IMR-90 (cell line): ENCODE data around the gene CLDN19. TPM values are rescaled to one million over a fixed set of nuclear protein-coding genes. Genes with fewer than 3 reads are reported as not detected.

Source experiments
- ATAC-seq: fragments of 200-7000 bp; cut with Tn5 transposase; 2 replicates; pipeline ENCODE4 v1.9.1; 2020; ENCODE audit warnings: low read depth, mild to moderate bottlenecking, moderate library complexity
- BruUV-seq: library from RNA; stranded (reverse); fragments of 400-500 nt; replicated peaks from 2 replicates; lab custom pipeline; 2021; lab: Mats Ljungman, UMichigan
- CTCF ChIA-PET: fragments of 300-600 bp; formaldehyde crosslinking; extraction: SDS; loops from one replicate; lab custom pipeline; 2021; ENCODE audit warnings: antibody characterized with exemption; lab: Yijun Ruan, JAX
- POLR2A ChIA-PET: fragments of 300-600 bp; sonication (Branson Sonifier 250); formaldehyde crosslinking; loops from one replicate; lab custom pipeline; 2022; ENCODE audit warnings: antibody characterized with exemption; ENCODE audit not compliant: unreplicated experiment; lab: Charles Lee
- DNase-seq: peaks from one replicate; pipeline ENCODE4 v3.0.0; 2013
- H2AFZ ChIP-seq: replicated peaks from 2 replicates; pipeline ENCODE3; 2013; ENCODE audit warnings: low read length, mild to moderate bottlenecking; ENCODE audit not compliant: poor library complexity
- H2AK5ac ChIP-seq: 2 replicates; pipeline ENCODE4 v1.6.1; 2013; ENCODE audit warnings: low read depth, low read length, inconsistent platforms
- H2AK9ac ChIP-seq: replicated peaks from 2 replicates; pipeline ENCODE3; 2013; ENCODE audit warnings: mild to moderate bottlenecking, low read depth, low read length, moderate library complexity; ENCODE audit not compliant: poor library complexity
- H2BK120ac ChIP-seq: 2 replicates; pipeline ENCODE4 v1.6.1; 2013; ENCODE audit warnings: low read depth, low read length, inconsistent platforms
- H2BK15ac ChIP-seq: 3 replicates; pipeline ENCODE4 v1.6.1; 2013; ENCODE audit warnings: low read depth, low read length, inconsistent platforms
- H2BK20ac ChIP-seq: 2 replicates; pipeline ENCODE4 v1.6.1; 2013; ENCODE audit warnings: low read depth, mild to moderate bottlenecking, inconsistent platforms, low read length, moderate library complexity
- H2BK5ac ChIP-seq: 2 replicates; pipeline ENCODE4 v1.6.1; 2013; ENCODE audit warnings: mild to moderate bottlenecking, low read depth, low read length, inconsistent platforms; ENCODE audit not compliant: poor library complexity, severe bottlenecking
- H3K14ac ChIP-seq: replicated peaks from 2 replicates; pipeline ENCODE4 v1.6.1; 2013; ENCODE audit warnings: low read depth, low read length, inconsistent platforms
- H3K18ac ChIP-seq: 2 replicates; pipeline ENCODE4 v1.6.1; 2013; ENCODE audit warnings: low read depth, low read length, control low read depth
- H3K23ac ChIP-seq: 2 replicates; pipeline ENCODE4 v1.6.1; 2013; ENCODE audit warnings: low read depth, low read length, inconsistent platforms
- H3K27ac ChIP-seq: 2 replicates; pipeline ENCODE4 v1.5.1; 2013; ENCODE audit warnings: mild to moderate bottlenecking, control low read depth, low read length; ENCODE audit not compliant: insufficient read depth
- H3K27me3 ChIP-seq: 2 replicates; pipeline ENCODE4 v1.6.1; 2013; ENCODE audit warnings: low read length; ENCODE audit not compliant: control insufficient read depth, insufficient read depth
- H3K36me3 ChIP-seq: 2 replicates; pipeline ENCODE4 v1.6.1; 2013; ENCODE audit warnings: low read length, mixed read lengths; ENCODE audit not compliant: control insufficient read depth, insufficient read depth
- H3K4ac ChIP-seq: 2 replicates; pipeline ENCODE4 v1.6.1; 2013; ENCODE audit warnings: low read depth, low read length, inconsistent platforms
- H3K4me1 ChIP-seq: 2 replicates; pipeline ENCODE4 v1.6.1; 2013; ENCODE audit warnings: low read length, mixed read lengths; ENCODE audit not compliant: control insufficient read depth, insufficient read depth
- H3K4me2 ChIP-seq: 2 replicates; pipeline ENCODE4 v1.6.1; 2013; ENCODE audit warnings: low read depth, mild to moderate bottlenecking, control low read depth, low read length, moderate library complexity
- H3K4me3 ChIP-seq: 2 replicates; pipeline ENCODE4 v1.5.1; 2013; ENCODE audit warnings: low read depth, mild to moderate bottlenecking, control low read depth, low read length, moderate library complexity; ENCODE audit not compliant: insufficient read depth
- H3K56ac ChIP-seq: 2 replicates; pipeline ENCODE4 v1.6.1; 2013; ENCODE audit warnings: low read length, inconsistent platforms; ENCODE audit not compliant: insufficient read depth; ENCODE audit errors: extremely low read depth
- H3K79me1 ChIP-seq, 2 experiments: 2 replicates each; pipeline ENCODE4 v1.6.1; 2013; ENCODE audit warnings: low read length in 2 of 2, inconsistent platforms in 1 of 2, low read depth in 1 of 2
- H3K9ac ChIP-seq: 2 replicates; pipeline ENCODE4 v1.6.1; 2013; ENCODE audit warnings: low read depth, low read length, control low read depth
- H3K9me1 ChIP-seq: 2 replicates; pipeline ENCODE4 v1.6.1; 2013; ENCODE audit warnings: low read length, inconsistent platforms; ENCODE audit not compliant: insufficient read depth
- H3K9me3 ChIP-seq: 2 replicates; pipeline ENCODE4 v1.6.1; 2013; ENCODE audit warnings: low read length; ENCODE audit not compliant: control insufficient read depth, insufficient read depth
- H4K20me1 ChIP-seq: 2 replicates; pipeline ENCODE4 v1.6.1; 2013; ENCODE audit warnings: low read length, inconsistent platforms; ENCODE audit not compliant: insufficient read depth
- H4K5ac ChIP-seq: 2 replicates; pipeline ENCODE4 v1.6.1; 2013; ENCODE audit warnings: mild to moderate bottlenecking, low read depth, low read length, control low read depth
- H4K8ac ChIP-seq, 2 experiments: 2 replicates each; pipeline ENCODE4 v1.6.1; 2013; ENCODE audit warnings: low read depth in 2 of 2, low read length in 2 of 2, control low read depth in 1 of 2, inconsistent platforms in 1 of 2
- H4K91ac ChIP-seq: 2 replicates; pipeline ENCODE4 v1.6.1; 2013; ENCODE audit warnings: low read depth, low read length, inconsistent platforms; ENCODE audit not compliant: insufficient read depth
- BHLHE40 ChIP-seq: fragments of 150-350 bp; IDR thresholded peaks from 2 replicates; pipeline ENCODE4 v1.6.1; 2016; ENCODE audit warnings: mild to moderate bottlenecking, low read depth, low read length
- ELK1 ChIP-seq: fragments of 150-350 bp; IDR thresholded peaks from 2 replicates; pipeline ENCODE4 v1.6.1; 2016; ENCODE audit warnings: low read depth, mild to moderate bottlenecking, low read length, moderate library complexity, borderline replicate concordance
- MXI1 ChIP-seq: IDR thresholded peaks from 2 replicates; pipeline ENCODE4 v1.6.1; 2012; ENCODE audit warnings: low read depth, mild to moderate bottlenecking, low read length, moderate library complexity, borderline replicate concordance
- RAD21 ChIP-seq: IDR thresholded peaks from 2 replicates; pipeline ENCODE4 v1.6.1; 2012; ENCODE audit warnings: low read length, improper control_type of control experiment
- RCOR1 ChIP-seq: IDR thresholded peaks from 2 replicates; pipeline ENCODE4 v1.6.1; 2012; ENCODE audit warnings: mild to moderate bottlenecking, low read length, improper control_type of control experiment; ENCODE audit not compliant: insufficient replicate concordance
- RFX5 ChIP-seq: IDR thresholded peaks from 2 replicates; pipeline ENCODE4 v1.8.0; 2012; ENCODE audit warnings: low read depth, mild to moderate bottlenecking, low read length, moderate library complexity
- WGBS, 2 experiments: methylation state at CpG; one replicate each; pipeline versions ENCODE4 v1.1.5 to v1.1.7; 2013; ENCODE audit warnings: missing lambda C conversion rate in 2 of 2; ENCODE audit not compliant: insufficient read length in 1 of 2; ENCODE audit errors: extremely low coverage in 2 of 2; 5-methylcytosine and 5-hydroxymethylcytosine counted together
- dilution Hi-C: fragments of 300-500 bp; cut with HindIII; formaldehyde crosslinking; loops from one replicate; pipeline ENCODE4 v1.14.3; 2018; ENCODE audit warnings: low sequenced_read_pairs; ENCODE audit not compliant: unreplicated experiment
- in situ Hi-C: fragments of 300-500 bp; cut with MboI; formaldehyde crosslinking; loops from 3 replicates; pipeline ENCODE4 v1.14.3; 2019; ENCODE audit warnings: low sequenced_read_pairs, inconsistent platforms, mixed read lengths
- intact Hi-C: fragments of 100-400 bp; cut with micrococcal nuclease; formaldehyde crosslinking; loops from 2 replicates; pipeline ENCODE4 v1.10.0; 2022
- polyA plus RNA-seq, 3 experiments: library from polyadenylated mRNA; depleted of rRNA; stranded (reverse); fragments of >200 nt; gene quantifications; 2 replicates each; pipeline ENCODE4 v1.2.3, GENCODE V29; 2012; ENCODE audit warnings: low replicate concordance in 1 of 3
- total RNA-seq: library from RNA; depleted of rRNA; stranded (reverse); fragments of >200 nt; gene quantifications from 2 replicates; pipeline ENCODE4 v1.2.3, GENCODE V29; 2012

The CLDN19 gene
- total and polyA plus RNA-seq, 2 of the 4 experiments (the other 2 are of a cell fraction): not detected

- ATAC-seq (no peak), DNase-seq (no peak)
- ChIA-PET POLR2A (no interaction called here), CTCF (interaction anchor here (1.0 to 3.2 kb wide), 2 partner anchors 294 kb away, joined by 5 to 13 read pairs; no protein-coding TSS in a partner anchor)
- H2AK5ac ChIP-seq: no peak overlapping the region
- H4K5ac ChIP-seq: no peak overlapping the region
- H2BK120ac ChIP-seq: no peak overlapping the region
- in situ Hi-C loops: loop anchor here (5.0 to 10.0 kb wide), 2 partner anchors 135 to 293 kb away; no protein-coding TSS in a partner anchor
- WGBS, 2 experiments: 100% methylated on average over 1 of the region's 2 CpGs; no CpG with 5 or more reads in 1 of the 2 experiments
- H3K56ac ChIP-seq: no peak overlapping the region
- H2AK9ac ChIP-seq: no peak overlapping the region
- no peak overlapping the region for H3K23ac ChIP-seq
- H4K20me1 ChIP-seq: no peaks in the 10 kb centered on the region
- dilution Hi-C loops: no loop called here
- no peak overlapping the region for H2AFZ ChIP-seq
- H2BK5ac ChIP-seq: no peak overlapping the region
- H3K4ac ChIP-seq: no peak overlapping the region
- H2BK20ac ChIP-seq: no peak overlapping the region
- H3K79me1 ChIP-seq: peaks cover 5 to 11% of the 10 kb centered on the region in 2 experiments; a peak in 2 of 4 replicates
- H3K9me3 ChIP-seq: no peaks in the 10 kb centered on the region
- H3K27me3 ChIP-seq: no peaks in the 10 kb centered on the region
- H3K9me1 ChIP-seq: peaks cover 3% of the 10 kb centered on the region; the same call in 1 of the 2 replicates
- no peak overlapping the region for H4K8ac ChIP-seq
- TF ChIP-seq ELK1: no peak
- TF ChIP-seq RFX5: no peak
- TF ChIP-seq MXI1: no peak
- no peak for TF ChIP-seq RCOR1
- no peak for TF ChIP-seq BHLHE40
- no peak for TF ChIP-seq RAD21
- no peak overlapping the region for H3K4me2 ChIP-seq
- intact Hi-C loops: loop anchor here (2.0 kb wide), 1 partner anchor 129 kb away; no protein-coding TSS in a partner anchor
- no peak overlapping the region for H3K9ac ChIP-seq
- BruUV-seq: no TSS peak
- H3K4me1 ChIP-seq: no peaks in the 10 kb centered on the region
- no peak overlapping the region for H2BK15ac ChIP-seq
- H4K91ac ChIP-seq: no peak overlapping the region
- no peak overlapping the region for H3K27ac ChIP-seq
- H3K36me3 ChIP-seq: peaks cover 19% of the 10 kb centered on the region
- H3K14ac ChIP-seq: no peak overlapping the region
- H3K4me3 ChIP-seq: no peak overlapping the region
- no peak overlapping the region for H3K18ac ChIP-seq
Observed at GRCh38 chr1:42779725-42780124, 39.7 kb upstream of the CLDN19 start.
